ENCODE data around the gene BIRC6.

Gene BIRC6

DNA sequence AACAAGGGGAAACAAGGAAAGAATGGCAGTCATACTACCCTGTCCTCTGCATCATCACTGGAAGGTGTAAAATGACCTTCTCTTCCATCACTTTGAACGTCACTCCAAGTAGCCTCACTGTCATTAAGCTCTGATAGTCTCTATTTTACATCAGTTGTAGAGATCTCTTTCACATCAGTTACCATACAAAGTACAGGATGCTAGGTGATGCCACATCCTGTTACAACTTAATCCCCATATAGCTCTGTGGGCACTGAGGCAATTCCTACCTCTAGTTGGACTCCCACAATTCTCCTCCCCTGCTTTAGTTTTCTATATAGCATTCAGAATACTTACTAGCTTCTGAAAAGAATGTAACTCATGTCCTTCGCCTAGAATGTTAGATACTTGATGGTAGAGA, 215.9 kb downstream of the BIRC6 start:
- Histone ChIP-seq H3K9ac (no peak overlapping the region), H3K27me3 (ENCODE audit: insufficient read depth, low read depth) (no peaks in the 10 kb centered on the region), H4K20me1 (ENCODE audit: insufficient read depth) (no peaks in the 10 kb centered on the region), H3K36me3 (ENCODE audit: insufficient read depth) (no peaks in the 10 kb centered on the region; the same call in 1 of the 2 replicates), H2AFZ (ENCODE audit: low read depth) (no peak overlapping the region), H3K4me3 (IDR thresholded peaks at IDR 0.05; ENCODE audit: insufficient read depth, low read depth, low read length) (no peak overlapping the region), H3K4me2 (no peak overlapping the region), H3K4me1 (ENCODE audit: low read depth, poor library complexity, severe bottlenecking) (no peaks in the 10 kb centered on the region), H3K27ac (no peak overlapping the region), H3K79me2 (ENCODE audit: insufficient read depth, low read depth) (no peaks in the 10 kb centered on the region)
- TF ChIP-seq, protein P1, sequence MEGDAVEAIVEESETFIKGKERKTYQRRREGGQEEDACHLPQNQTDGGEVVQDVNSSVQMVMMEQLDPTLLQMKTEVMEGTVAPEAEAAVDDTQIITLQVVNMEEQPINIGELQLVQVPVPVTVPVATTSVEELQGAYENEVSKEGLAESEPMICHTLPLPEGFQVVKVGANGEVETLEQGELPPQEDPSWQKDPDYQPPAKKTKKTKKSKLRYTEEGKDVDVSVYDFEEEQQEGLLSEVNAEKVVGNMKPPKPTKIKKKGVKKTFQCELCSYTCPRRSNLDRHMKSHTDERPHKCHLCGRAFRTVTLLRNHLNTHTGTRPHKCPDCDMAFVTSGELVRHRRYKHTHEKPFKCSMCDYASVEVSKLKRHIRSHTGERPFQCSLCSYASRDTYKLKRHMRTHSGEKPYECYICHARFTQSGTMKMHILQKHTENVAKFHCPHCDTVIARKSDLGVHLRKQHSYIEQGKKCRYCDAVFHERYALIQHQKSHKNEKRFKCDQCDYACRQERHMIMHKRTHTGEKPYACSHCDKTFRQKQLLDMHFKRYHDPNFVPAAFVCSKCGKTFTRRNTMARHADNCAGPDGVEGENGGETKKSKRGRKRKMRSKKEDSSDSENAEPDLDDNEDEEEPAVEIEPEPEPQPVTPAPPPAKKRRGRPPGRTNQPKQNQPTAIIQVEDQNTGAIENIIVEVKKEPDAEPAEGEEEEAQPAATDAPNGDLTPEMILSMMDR (conservative IDR thresholded peaks at IDR 0.05; ENCODE audit: low read depth, low read length), result no peak

DNA sequence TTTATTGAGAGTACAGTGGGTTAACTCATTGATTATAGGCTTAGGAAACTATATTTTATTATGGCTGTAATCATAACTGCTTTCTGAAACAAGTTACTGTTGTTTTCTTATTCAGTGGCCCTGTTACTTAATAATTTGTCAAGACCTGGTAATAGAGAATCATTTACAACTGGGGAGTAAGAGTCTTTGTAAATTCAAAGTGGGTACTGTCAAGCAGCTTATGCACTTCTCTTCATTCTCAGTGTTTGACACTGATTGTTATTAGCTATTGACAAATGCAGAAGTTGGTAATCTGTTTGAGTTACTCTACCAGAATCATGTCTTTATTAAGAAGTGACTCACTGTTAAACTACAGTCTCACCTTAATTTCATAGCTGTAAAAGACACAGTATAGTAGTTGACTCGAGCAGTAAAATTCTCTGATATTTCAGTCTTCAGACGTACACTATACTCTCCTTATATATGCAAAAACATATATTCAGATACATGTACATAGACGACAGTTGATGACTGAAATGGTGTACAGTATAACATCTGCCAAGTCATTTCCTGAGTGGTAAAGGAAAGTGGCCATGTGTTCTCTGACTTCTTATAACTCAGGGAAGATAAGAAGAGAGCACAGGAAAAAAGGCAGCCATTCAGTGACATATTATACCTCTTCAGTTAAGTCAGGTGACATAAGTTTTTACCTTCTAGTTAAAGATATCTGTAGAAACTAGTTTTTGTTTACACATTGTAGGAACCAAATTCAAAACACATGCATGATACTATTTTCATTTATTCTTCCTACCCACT, 235.0 kb downstream of the BIRC6 start:
- H4K20me1 ChIP-seq (ENCODE audit: insufficient read depth), result no peaks in the 10 kb centered on the region
- H3K4me1 ChIP-seq (ENCODE audit: low read depth, poor library complexity, severe bottlenecking), result peaks cover 25% of the 10 kb centered on the region
- H2AFZ ChIP-seq (ENCODE audit: low read depth), result no peak overlapping the region
- peak overlapping the region; percentile 33 for H3K27ac ChIP-seq
- H3K27me3 ChIP-seq (ENCODE audit: insufficient read depth, low read depth), result no peaks in the 10 kb centered on the region
- H3K4me2 ChIP-seq, result peak overlapping the region; percentile 2; the same call in 1 of the 2 replicates
- H3K4me3 ChIP-seq (IDR thresholded peaks at IDR 0.05; ENCODE audit: insufficient read depth, low read depth, low read length), result no peak overlapping the region
- H3K79me2 ChIP-seq (ENCODE audit: insufficient read depth, low read depth), result no peaks in the 10 kb centered on the region
- H3K9ac ChIP-seq, result no peak overlapping the region
- TF ChIP-seq, protein P1 (conservative IDR thresholded peaks at IDR 0.05; ENCODE audit: low read depth, low read length), result no peak
- H3K36me3 ChIP-seq (ENCODE audit: insufficient read depth), result no peaks in the 10 kb centered on the region

DNA sequence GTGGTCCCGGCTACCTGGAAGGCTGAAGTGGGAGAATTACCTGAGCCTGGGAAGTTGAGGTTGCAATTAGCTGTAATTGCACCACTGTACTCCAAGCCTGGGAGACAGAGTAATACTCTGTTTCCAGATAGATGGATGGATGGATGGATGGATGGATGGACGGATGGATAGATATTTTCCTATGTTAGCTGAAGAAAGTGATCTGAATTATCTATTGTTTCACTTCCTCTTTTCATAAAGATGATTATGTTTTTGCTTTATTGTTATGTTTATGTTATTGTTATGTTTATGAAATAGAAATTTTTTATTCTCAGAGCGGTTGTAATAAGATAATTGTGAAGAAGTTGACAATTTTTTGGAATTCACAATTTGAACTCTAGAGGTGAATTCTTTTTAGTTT, 237.8 kb downstream of the BIRC6 start:
- TF ChIP-seq, protein P1 (conservative IDR thresholded peaks at IDR 0.05; ENCODE audit: low read depth, low read length), result no peak
- no peak overlapping the region for H3K4me2 ChIP-seq

DNA sequence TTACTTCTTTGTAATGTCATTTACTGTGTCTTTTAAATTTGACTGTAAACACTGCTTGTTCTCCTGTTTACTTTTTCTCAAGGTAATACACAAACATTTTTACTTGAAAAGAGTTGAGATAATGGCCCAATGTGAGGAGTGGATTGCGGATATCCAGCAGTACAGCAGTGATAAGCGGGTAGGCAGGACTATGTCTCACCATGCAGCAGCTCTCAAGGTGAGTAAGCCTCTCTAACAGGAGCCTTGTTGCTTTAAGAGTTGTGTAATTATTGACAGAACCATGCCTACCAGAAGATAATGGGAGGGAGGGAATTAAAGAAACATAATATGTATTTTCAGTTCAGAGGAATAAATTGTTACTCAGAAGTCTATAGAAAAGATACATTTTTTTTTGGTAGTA, 254.5 kb downstream of the BIRC6 start:
- Histone ChIP-seq H3K4me2 (no peak overlapping the region), H3K79me2 (ENCODE audit: insufficient read depth, low read depth) (no peaks in the 10 kb centered on the region), H3K9ac (no peak overlapping the region), H3K4me3 (IDR thresholded peaks at IDR 0.05; ENCODE audit: insufficient read depth, low read depth, low read length) (no peak overlapping the region), H3K36me3 (ENCODE audit: insufficient read depth) (no peaks in the 10 kb centered on the region; the same call in 1 of the 2 replicates), H3K27ac (no peak overlapping the region), H3K4me1 (ENCODE audit: low read depth, poor library complexity, severe bottlenecking) (no peaks in the 10 kb centered on the region), H3K27me3 (ENCODE audit: insufficient read depth, low read depth) (no peaks in the 10 kb centered on the region), H2AFZ (ENCODE audit: low read depth) (no peak overlapping the region), H4K20me1 (ENCODE audit: insufficient read depth) (no peaks in the 10 kb centered on the region)
- TF ChIP-seq, protein P1 (conservative IDR thresholded peaks at IDR 0.05; ENCODE audit: low read depth, low read length), result no peak

More for the DNA sequence above, 237.8 kb downstream of the BIRC6 start:
- H2AFZ ChIP-seq (ENCODE audit: low read depth), result no peak overlapping the region
- no peak overlapping the region for H3K4me3 ChIP-seq (IDR thresholded peaks at IDR 0.05; ENCODE audit: insufficient read depth, low read depth, low read length)
- H3K27ac ChIP-seq, result no peak overlapping the region
- H3K36me3 ChIP-seq (ENCODE audit: insufficient read depth), result no peaks in the 10 kb centered on the region
- no peaks in the 10 kb centered on the region for H3K79me2 ChIP-seq (ENCODE audit: insufficient read depth, low read depth)
- no peaks in the 10 kb centered on the region for H4K20me1 ChIP-seq (ENCODE audit: insufficient read depth)
- H3K4me1 ChIP-seq (ENCODE audit: low read depth, poor library complexity, severe bottlenecking), result peaks cover 25% of the 10 kb centered on the region
- H3K27me3 ChIP-seq (ENCODE audit: insufficient read depth, low read depth), result no peaks in the 10 kb centered on the region
- H3K9ac ChIP-seq, result no peak overlapping the region

Data from KMS-11 (cell line).